ENCODE results near the gene MYH7B.
A peak's percentile ranks its signal among the peaks of the same experiment; 100 is the strongest.

Gene MYH7B

GRCh38 chr20:34956751-34957472, 1.2 kb downstream of the MYH7B start:
- Histone ChIP-seq H3K27me3 (ENCODE audit: low read depth, low read length) (no peaks in the 10 kb centered on the region), H3K27ac (ENCODE audit: low read length) (no peak overlapping the region), H3K9ac (ENCODE audit: low read length) (peak overlapping the region; percentile 81; the same call in 1 of the 2 replicates), H3K36me3 (replicated peaks; ENCODE audit: low read depth, low read length) (no peaks in the 10 kb centered on the region), H3K4me3 (ENCODE audit: low read length) (no peak overlapping the region), H3K4me2 (ENCODE audit: low read length) (no peak overlapping the region), H3K9me3 (ENCODE audit: insufficient read depth, low read length) (no peaks in the 10 kb centered on the region), H2AFZ (ENCODE audit: low read depth, low read length) (no peak overlapping the region), H4K20me1 (ENCODE audit: insufficient read depth, low read length) (no peaks in the 10 kb centered on the region), H3K79me2 (ENCODE audit: low read length) (peaks cover 7% of the 10 kb centered on the region), H3K4me1 (ENCODE audit: low read length) (peaks cover 14% of the 10 kb centered on the region)
- TF ChIP-seq CTCF (IDR thresholded peaks at IDR 0.05; ENCODE audit: low read depth, low read length) (no peak), EZH2phosphoT487 (IDR thresholded peaks at IDR 0.05; ENCODE audit: low read depth) (no peak)

- no peak for TF ChIP-seq CTCF (IDR thresholded peaks at IDR 0.05; ENCODE audit: low read depth, low read length)
- no peaks in the 10 kb centered on the region for H3K27me3 ChIP-seq (ENCODE audit: low read depth, low read length)
- H4K20me1 ChIP-seq (ENCODE audit: insufficient read depth, low read length): no peaks in the 10 kb centered on the region
- no peak overlapping the region for H2AFZ ChIP-seq (ENCODE audit: low read depth, low read length)
- peaks cover 4% of the 10 kb centered on the region for H3K4me1 ChIP-seq (ENCODE audit: low read length)
- H3K9ac ChIP-seq (ENCODE audit: low read length): no peak overlapping the region
- H3K9me3 ChIP-seq (ENCODE audit: insufficient read depth, low read length): no peaks in the 10 kb centered on the region
- no peak overlapping the region for H3K4me3 ChIP-seq (ENCODE audit: low read length)
- no peak overlapping the region for H3K4me2 ChIP-seq (ENCODE audit: low read length)
- H3K79me2 ChIP-seq (ENCODE audit: low read length): no peaks in the 10 kb centered on the region
- no peak overlapping the region for H3K27ac ChIP-seq (ENCODE audit: low read length)
- H3K36me3 ChIP-seq (replicated peaks; ENCODE audit: low read depth, low read length): no peaks in the 10 kb centered on the region
Measured at GRCh38 chr20:34964486-34964885, 8.8 kb downstream of the MYH7B start.

- TF ChIP-seq CTCF (IDR thresholded peaks at IDR 0.05; ENCODE audit: low read depth, low read length) (no peak), EZH2phosphoT487 (IDR thresholded peaks at IDR 0.05; ENCODE audit: low read depth) (no peak)
- H3K36me3 ChIP-seq (replicated peaks; ENCODE audit: low read depth, low read length): no peaks in the 10 kb centered on the region
- H4K20me1 ChIP-seq (ENCODE audit: insufficient read depth, low read length): no peaks in the 10 kb centered on the region
- H3K4me1 ChIP-seq (ENCODE audit: low read length): peaks cover 4% of the 10 kb centered on the region
- no peak overlapping the region for H3K4me2 ChIP-seq (ENCODE audit: low read length)
- no peaks in the 10 kb centered on the region for H3K79me2 ChIP-seq (ENCODE audit: low read length)
- no peak overlapping the region for H2AFZ ChIP-seq (ENCODE audit: low read depth, low read length)
- no peaks in the 10 kb centered on the region for H3K9me3 ChIP-seq (ENCODE audit: insufficient read depth, low read length)
- H3K4me3 ChIP-seq (ENCODE audit: low read length): no peak overlapping the region
- no peaks in the 10 kb centered on the region for H3K27me3 ChIP-seq (ENCODE audit: low read depth, low read length)
- no peak overlapping the region for H3K9ac ChIP-seq (ENCODE audit: low read length)
- H3K27ac ChIP-seq (ENCODE audit: low read length): no peak overlapping the region
Measured at GRCh38 chr20:34965051-34965450, 9.4 kb downstream of the MYH7B start.

GRCh38 chr20:34967421-34967820, 11.8 kb downstream of the MYH7B start:
- no peak overlapping the region for H2AFZ ChIP-seq (ENCODE audit: low read depth, low read length)
- no peaks in the 10 kb centered on the region for H3K79me2 ChIP-seq (ENCODE audit: low read length)
- no peaks in the 10 kb centered on the region for H3K36me3 ChIP-seq (replicated peaks; ENCODE audit: low read depth, low read length)
- no peaks in the 10 kb centered on the region for H3K4me1 ChIP-seq (ENCODE audit: low read length)
- TF ChIP-seq EZH2phosphoT487 (IDR thresholded peaks at IDR 0.05; ENCODE audit: low read depth) (no peak), CTCF (IDR thresholded peaks at IDR 0.05; ENCODE audit: low read depth, low read length) (no peak)
- H3K9me3 ChIP-seq (ENCODE audit: insufficient read depth, low read length): no peaks in the 10 kb centered on the region
- H3K4me2 ChIP-seq (ENCODE audit: low read length): no peak overlapping the region
- H4K20me1 ChIP-seq (ENCODE audit: insufficient read depth, low read length): no peaks in the 10 kb centered on the region
- no peak overlapping the region for H3K9ac ChIP-seq (ENCODE audit: low read length)
- H3K4me3 ChIP-seq (ENCODE audit: low read length): no peak overlapping the region
- no peak overlapping the region for H3K27ac ChIP-seq (ENCODE audit: low read length)
- H3K27me3 ChIP-seq (ENCODE audit: low read depth, low read length): no peaks in the 10 kb centered on the region
